CD4-positive, alpha-beta T cell treated with Interleukin-15 for 4 hours (primary cell): ENCODE results near the gene VSTM2A.
"Not testable (repeated sequence)": the region's sequence is repeated elsewhere in the genome, so short reads cannot be mapped to it uniquely, and the experiment has no call there.

Experiments
- DNase-seq: peaks from one replicate; pipeline ENCODE4 v3.0.0-alpha.2; 2020; ENCODE audit warnings: low spot score

VSTM2A gene

GRCh38 chr7:54541669-54542625 is at the start of gene VSTM2A:
Gene VSTM2A (plus strand): TSS chr7:54542375. CDS start chr7:54542731, 356 bp downstream.
- no peak for DNase-seq

GRCh38 chr7:54504531-54504930 is 37.6 kb upstream of the VSTM2A start:
- not testable (repeated sequence) for DNase-seq

GRCh38 chr7:54529568-54529967 is 12.6 kb upstream of the VSTM2A start:
- no peak for DNase-seq

GRCh38 chr7:54538122-54538521 is 4.1 kb upstream of the VSTM2A start:
- DNase-seq: no peak

GRCh38 chr7:54543051-54543488 is 895 bp downstream of the VSTM2A start:
- DNase-seq: no peak

- DNase-seq: no peak
Measured at GRCh38 chr7:54544149-54544526, 2.0 kb downstream of the VSTM2A start.

GRCh38 chr7:54544527-54545240 is 2.5 kb downstream of the VSTM2A start:
- DNase-seq: no peak

GRCh38 chr7:54545241-54545563 is 3.0 kb downstream of the VSTM2A start:
- no peak for DNase-seq

- DNase-seq: no peak
Measured at GRCh38 chr7:54546081-54546985, 4.2 kb downstream of the VSTM2A start.

GRCh38 chr7:54546986-54547314 is 4.8 kb downstream of the VSTM2A start:
- no peak for DNase-seq

GRCh38 chr7:54550471-54550870 is 8.3 kb downstream of the VSTM2A start:
- DNase-seq: no peak

- no peak for DNase-seq
Measured at GRCh38 chr7:54556121-54556520, 13.9 kb downstream of the VSTM2A start.

- no peak for DNase-seq
Measured at GRCh38 chr7:54559401-54559800, 17.2 kb downstream of the VSTM2A start.

- DNase-seq: no peak
Measured at GRCh38 chr7:54560198-54560597, 18.0 kb downstream of the VSTM2A start.

- no peak for DNase-seq
Measured at GRCh38 chr7:54560723-54561122, 18.5 kb downstream of the VSTM2A start.

- DNase-seq: no peak
Measured at GRCh38 chr7:54563329-54563916, 21.2 kb downstream of the VSTM2A start.

- no peak for DNase-seq
Measured at GRCh38 chr7:54565432-54565831, 23.3 kb downstream of the VSTM2A start.

- DNase-seq: no peak
Measured at GRCh38 chr7:54581511-54581910, 39.3 kb downstream of the VSTM2A start.

- DNase-seq: no peak
Measured at GRCh38 chr7:54591404-54592386, 49.5 kb downstream of the VSTM2A start.

- no peak for DNase-seq
Measured at GRCh38 chr7:54596747-54597146, 54.6 kb downstream of the VSTM2A start.

- DNase-seq: no peak
Measured at GRCh38 chr7:54615537-54615936, 73.4 kb downstream of the VSTM2A start.
